Mucosa of descending colon (tissue), 3 donors: ENCODE data around the gene LGALS3BP. TPM values are rescaled to one million over a fixed set of nuclear protein-coding genes. Genes with fewer than 3 reads are reported as not detected.

Source experiments
- ATAC-seq: fragments of 200-7000 bp; cut with Tn5 transposase; one replicate; pipeline ENCODE4 v1.9.1; 2020; ENCODE audit warnings: mild to moderate bottlenecking, moderate library complexity
- DNase-seq, 3 donors: peaks; one replicate each; pipeline ENCODE4 v3.0.0-alpha.2; 2020
- H3K36me3 ChIP-seq: fragments of 200-600 bp; one replicate; pipeline ENCODE4 v1.8.0; 2021; ENCODE audit warnings: low read depth, mild to moderate bottlenecking
- H3K4me1 ChIP-seq: fragments of 200-600 bp; one replicate; pipeline ENCODE4 v1.8.0; 2021; ENCODE audit warnings: low read depth, mild to moderate bottlenecking
- H3K4me3 ChIP-seq: fragments of 200-600 bp; one replicate; pipeline ENCODE4 v1.8.0; 2021; ENCODE audit warnings: mild to moderate bottlenecking
- H3K9me3 ChIP-seq: fragments of 200-600 bp; one replicate; pipeline ENCODE4 v1.8.0; 2021; ENCODE audit warnings: mild to moderate bottlenecking
- CTCF ChIP-seq: fragments of 200-600 bp; IDR thresholded peaks from one replicate; pipeline ENCODE4 v1.8.0; 2022; ENCODE audit warnings: antibody characterized with exemption, mild to moderate bottlenecking
- intact Hi-C, 2 donors: fragments of 100-400 bp; cut with DNase I in 1 of 2; cut with micrococcal nuclease in 1 of 2; formaldehyde crosslinking; loops; one replicate each; pipeline versions ENCODE4 v1.11.0 to v1.11.1; 2022; cut with DNase I, micrococcal nuclease
- total RNA-seq, 3 donors: library from RNA; stranded (reverse); fragmentation: NEBNext Ultra II Directional in 2 of 3; extraction: Animal tissue kit (Norgen Biotek cat#: 25700) in 2 of 3; gene quantifications; one replicate each; pipeline versions ENCODE4 v1.2.1 to v1.2.4, GENCODE V29; 2021 to 2023
- donor health status: DM: no; HTN: no; CAD: no; lungs with moderate emphysema.
- donor health status: DM: no; HTN: no; CAD: no.
- donor health status: DM: no; HTN: yes; CAD: no.

Gene LGALS3BP
- total RNA-seq, 3 donors from 2014 or later = 329 to 838 (median 752) TPM

- peak; percentile 86 to 90 (median 89) for DNase-seq
Observed at GRCh38 chr17:78925234-78925633, 54.5 kb downstream of the LGALS3BP start, which contains the start of gene TIMP2. Gene TIMP2 (minus strand): TSS chr17:78925387. CDS start chr17:78925088, 299 bp downstream.

GRCh38 chr17:78924481-78925151 lies 55.1 kb downstream of the LGALS3BP start:
- intact Hi-C loops = no loop called here

More at GRCh38 chr17:78925234-78925633, 54.5 kb downstream of the LGALS3BP start, which contains the start of gene TIMP2:
- Histone ChIP-seq H3K9me3 (no peaks in the 10 kb centered on the region), H3K36me3 (no peaks in the 10 kb centered on the region), H3K4me1 (peaks cover 21% of the 10 kb centered on the region), H3K4me3 (peak within 1 kb of the TSS; percentile 9)
- no peak for TF ChIP-seq CTCF
- intact Hi-C loops = no loop called here
- ATAC-seq = peak; percentile 74

DNA sequence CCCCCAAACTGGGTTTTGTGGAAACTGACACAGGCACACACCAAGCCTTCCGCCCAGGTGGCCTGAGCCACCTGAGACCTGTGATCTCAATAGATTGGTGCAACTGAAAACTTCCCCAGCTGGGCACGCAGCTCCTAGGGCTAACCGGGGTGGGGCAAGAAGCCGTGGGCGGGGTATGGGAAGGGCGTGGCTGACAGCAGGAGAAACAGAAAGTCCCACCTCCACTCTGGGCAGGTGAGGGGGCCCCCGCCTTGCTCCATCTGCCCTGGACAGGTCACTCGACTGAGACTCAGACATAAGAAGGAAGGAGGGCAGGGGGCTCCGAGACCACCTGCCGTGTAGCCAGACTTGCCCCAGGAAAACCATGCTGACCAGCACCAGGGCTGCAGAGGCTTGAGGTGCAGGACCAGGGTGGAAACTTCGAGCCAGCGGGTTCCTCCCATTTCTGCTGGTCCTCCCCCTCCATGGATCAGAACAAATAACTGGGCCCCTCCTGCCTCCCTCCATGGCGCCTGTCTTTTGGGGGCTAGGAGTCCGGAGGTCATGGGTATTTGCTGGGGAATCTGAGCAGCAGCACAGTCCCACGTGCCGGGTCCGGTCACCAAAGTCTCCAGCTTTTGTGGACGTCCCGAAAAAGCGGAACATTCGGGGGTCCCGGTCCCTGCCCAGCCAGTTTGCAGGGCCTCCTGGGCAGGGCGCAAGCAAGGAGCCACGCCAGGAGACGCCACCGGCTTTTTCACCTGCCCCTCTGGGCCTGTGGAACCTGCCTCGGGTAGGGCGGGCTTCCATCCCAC lies 55.9 kb downstream of the LGALS3BP start:
- Histone ChIP-seq H3K4me3 (no peak overlapping the region), H3K36me3 (no peaks in the 10 kb centered on the region), H3K4me1 (peaks cover 22% of the 10 kb centered on the region), H3K9me3 (no peaks in the 10 kb centered on the region)
- TF ChIP-seq CTCF = no peak
- intact Hi-C loops = no loop called here
- ATAC-seq (peak; percentile 91), DNase-seq (peak; percentile 91 to 95 (median 94))

More at GRCh38 chr17:78924481-78925151, 55.1 kb downstream of the LGALS3BP start:
- Histone ChIP-seq H3K4me1 (peaks cover 22% of the 10 kb centered on the region), H3K4me3 (no peak overlapping the region), H3K36me3 (no peaks in the 10 kb centered on the region), H3K9me3 (no peaks in the 10 kb centered on the region)
- peak in 1 of 3 donors; percentile 54 for DNase-seq
- no peak for TF ChIP-seq CTCF
- ATAC-seq = no peak

DNA sequence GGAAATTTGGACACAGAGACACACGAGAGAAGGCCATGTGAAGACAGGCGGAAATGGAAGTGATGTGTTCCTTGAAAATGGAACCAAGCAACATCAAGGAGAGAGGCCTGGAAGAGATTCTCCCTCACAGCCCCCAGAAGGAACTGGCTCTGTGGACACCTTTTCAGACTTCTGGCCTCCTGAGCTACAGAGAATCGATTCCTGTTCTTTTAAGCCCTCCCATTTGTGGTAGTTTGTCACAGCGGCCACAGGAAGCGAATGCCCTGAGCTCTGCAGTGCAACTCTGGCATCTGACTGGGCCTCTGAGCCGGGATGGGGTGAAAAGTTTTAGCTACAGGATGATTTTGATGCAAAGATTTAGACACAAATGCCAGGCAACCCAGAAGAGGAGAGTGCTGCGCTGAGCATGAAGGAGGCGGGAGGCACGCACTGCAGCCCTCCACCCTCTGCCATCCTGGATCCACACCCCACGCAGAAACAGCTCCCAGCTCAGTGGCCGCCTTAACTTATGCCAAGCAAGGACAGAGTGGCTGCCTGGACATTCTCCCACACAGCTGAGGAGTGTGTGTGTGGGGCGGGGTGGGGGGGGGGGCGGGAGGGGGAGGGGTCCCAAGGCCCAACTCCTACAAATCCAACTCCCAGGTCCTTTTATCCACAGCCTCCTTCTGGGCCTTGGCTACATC lies 56.8 kb downstream of the LGALS3BP start:
- Histone ChIP-seq H3K4me3 (no peak overlapping the region), H3K36me3 (no peaks in the 10 kb centered on the region), H3K4me1 (peaks cover 22% of the 10 kb centered on the region), H3K9me3 (no peaks in the 10 kb centered on the region)
- ATAC-seq (no peak), DNase-seq (peak in 1 of 3 donors; percentile 30)
- intact Hi-C loops = no loop called here
- TF ChIP-seq CTCF = no peak

- Histone ChIP-seq H3K9me3 (no peaks in the 10 kb centered on the region), H3K4me3 (no peak overlapping the region), H3K36me3 (no peaks in the 10 kb centered on the region), H3K4me1 (peaks cover 22% of the 10 kb centered on the region)
- intact Hi-C loops = no loop called here
- DNase-seq = no peak
- no peak for ATAC-seq
- no peak for TF ChIP-seq CTCF
Observed at GRCh38 chr17:78921437-78921971, 58.2 kb downstream of the LGALS3BP start.
